IMR-90 (cell line): ENCODE data around the gene KDM5B. TPM values are rescaled to one million over a fixed set of nuclear protein-coding genes. Genes with fewer than 3 reads are reported as not detected.

Experiments
- ATAC-seq: fragments of 200-7000 bp; cut with Tn5 transposase; 2 replicates; pipeline ENCODE4 v1.9.1; 2020; ENCODE audit warnings: low read depth, mild to moderate bottlenecking, moderate library complexity
- BruUV-seq: library from RNA; stranded (reverse); fragments of 400-500 nt; replicated peaks from 2 replicates; lab custom pipeline; 2021; lab: Mats Ljungman, UMichigan
- CTCF ChIA-PET: fragments of 300-600 bp; formaldehyde crosslinking; extraction: SDS; loops from one replicate; lab custom pipeline; 2021; ENCODE audit warnings: antibody characterized with exemption; lab: Yijun Ruan, JAX
- POLR2A ChIA-PET: fragments of 300-600 bp; sonication (Branson Sonifier 250); formaldehyde crosslinking; loops from one replicate; lab custom pipeline; 2022; ENCODE audit warnings: antibody characterized with exemption; ENCODE audit not compliant: unreplicated experiment; lab: Charles Lee
- DNase-seq: peaks from one replicate; pipeline ENCODE4 v3.0.0; 2013
- H2AFZ ChIP-seq: replicated peaks from 2 replicates; pipeline ENCODE3; 2013; ENCODE audit warnings: low read length, mild to moderate bottlenecking; ENCODE audit not compliant: poor library complexity
- H2AK5ac ChIP-seq: 2 replicates; pipeline ENCODE4 v1.6.1; 2013; ENCODE audit warnings: low read depth, low read length, inconsistent platforms
- H2AK9ac ChIP-seq: replicated peaks from 2 replicates; pipeline ENCODE3; 2013; ENCODE audit warnings: mild to moderate bottlenecking, low read depth, low read length, moderate library complexity; ENCODE audit not compliant: poor library complexity
- H2BK120ac ChIP-seq: 2 replicates; pipeline ENCODE4 v1.6.1; 2013; ENCODE audit warnings: low read depth, low read length, inconsistent platforms
- H2BK15ac ChIP-seq: 3 replicates; pipeline ENCODE4 v1.6.1; 2013; ENCODE audit warnings: low read depth, low read length, inconsistent platforms
- H2BK20ac ChIP-seq: 2 replicates; pipeline ENCODE4 v1.6.1; 2013; ENCODE audit warnings: low read depth, mild to moderate bottlenecking, inconsistent platforms, low read length, moderate library complexity
- H2BK5ac ChIP-seq: 2 replicates; pipeline ENCODE4 v1.6.1; 2013; ENCODE audit warnings: mild to moderate bottlenecking, low read depth, low read length, inconsistent platforms; ENCODE audit not compliant: poor library complexity, severe bottlenecking
- H3K14ac ChIP-seq: replicated peaks from 2 replicates; pipeline ENCODE4 v1.6.1; 2013; ENCODE audit warnings: low read depth, low read length, inconsistent platforms
- H3K18ac ChIP-seq: 2 replicates; pipeline ENCODE4 v1.6.1; 2013; ENCODE audit warnings: low read depth, low read length, control low read depth
- H3K23ac ChIP-seq: 2 replicates; pipeline ENCODE4 v1.6.1; 2013; ENCODE audit warnings: low read depth, low read length, inconsistent platforms
- H3K27ac ChIP-seq: 2 replicates; pipeline ENCODE4 v1.5.1; 2013; ENCODE audit warnings: mild to moderate bottlenecking, control low read depth, low read length; ENCODE audit not compliant: insufficient read depth
- H3K27me3 ChIP-seq: 2 replicates; pipeline ENCODE4 v1.6.1; 2013; ENCODE audit warnings: low read length; ENCODE audit not compliant: control insufficient read depth, insufficient read depth
- H3K36me3 ChIP-seq: 2 replicates; pipeline ENCODE4 v1.6.1; 2013; ENCODE audit warnings: low read length, mixed read lengths; ENCODE audit not compliant: control insufficient read depth, insufficient read depth
- H3K4ac ChIP-seq: 2 replicates; pipeline ENCODE4 v1.6.1; 2013; ENCODE audit warnings: low read depth, low read length, inconsistent platforms
- H3K4me1 ChIP-seq: 2 replicates; pipeline ENCODE4 v1.6.1; 2013; ENCODE audit warnings: low read length, mixed read lengths; ENCODE audit not compliant: control insufficient read depth, insufficient read depth
- H3K4me2 ChIP-seq: 2 replicates; pipeline ENCODE4 v1.6.1; 2013; ENCODE audit warnings: low read depth, mild to moderate bottlenecking, control low read depth, low read length, moderate library complexity
- H3K4me3 ChIP-seq: 2 replicates; pipeline ENCODE4 v1.5.1; 2013; ENCODE audit warnings: low read depth, mild to moderate bottlenecking, control low read depth, low read length, moderate library complexity; ENCODE audit not compliant: insufficient read depth
- H3K56ac ChIP-seq: 2 replicates; pipeline ENCODE4 v1.6.1; 2013; ENCODE audit warnings: low read length, inconsistent platforms; ENCODE audit not compliant: insufficient read depth; ENCODE audit errors: extremely low read depth
- H3K79me1 ChIP-seq, 2 experiments: 2 replicates each; pipeline ENCODE4 v1.6.1; 2013; ENCODE audit warnings: low read length in 2 of 2, inconsistent platforms in 1 of 2, low read depth in 1 of 2
- H3K9ac ChIP-seq: 2 replicates; pipeline ENCODE4 v1.6.1; 2013; ENCODE audit warnings: low read depth, low read length, control low read depth
- H3K9me1 ChIP-seq: 2 replicates; pipeline ENCODE4 v1.6.1; 2013; ENCODE audit warnings: low read length, inconsistent platforms; ENCODE audit not compliant: insufficient read depth
- H3K9me3 ChIP-seq: 2 replicates; pipeline ENCODE4 v1.6.1; 2013; ENCODE audit warnings: low read length; ENCODE audit not compliant: control insufficient read depth, insufficient read depth
- H4K20me1 ChIP-seq: 2 replicates; pipeline ENCODE4 v1.6.1; 2013; ENCODE audit warnings: low read length, inconsistent platforms; ENCODE audit not compliant: insufficient read depth
- H4K5ac ChIP-seq: 2 replicates; pipeline ENCODE4 v1.6.1; 2013; ENCODE audit warnings: mild to moderate bottlenecking, low read depth, low read length, control low read depth
- H4K8ac ChIP-seq, 2 experiments: 2 replicates each; pipeline ENCODE4 v1.6.1; 2013; ENCODE audit warnings: low read depth in 2 of 2, low read length in 2 of 2, control low read depth in 1 of 2, inconsistent platforms in 1 of 2
- H4K91ac ChIP-seq: 2 replicates; pipeline ENCODE4 v1.6.1; 2013; ENCODE audit warnings: low read depth, low read length, inconsistent platforms; ENCODE audit not compliant: insufficient read depth
- BHLHE40 ChIP-seq: fragments of 150-350 bp; IDR thresholded peaks from 2 replicates; pipeline ENCODE4 v1.6.1; 2016; ENCODE audit warnings: mild to moderate bottlenecking, low read depth, low read length
- CEBPB ChIP-seq: IDR thresholded peaks from 2 replicates; pipeline ENCODE4 v1.6.1; 2012; ENCODE audit warnings: low read depth, low read length, improper control_type of control experiment
- CHD1 ChIP-seq: IDR thresholded peaks from 2 replicates; pipeline ENCODE4 v1.6.1; 2012; ENCODE audit warnings: low read depth, low read length, improper control_type of control experiment
- CTCF ChIP-seq: conservative IDR thresholded peaks from 2 replicates; pipeline ENCODE4 v1.5.1; 2012; ENCODE audit warnings: mild to moderate bottlenecking, low read depth, low read length, improper control_type of control experiment
- ELK1 ChIP-seq: fragments of 150-350 bp; IDR thresholded peaks from 2 replicates; pipeline ENCODE4 v1.6.1; 2016; ENCODE audit warnings: low read depth, mild to moderate bottlenecking, low read length, moderate library complexity, borderline replicate concordance
- FOS ChIP-seq: fragments of 150-350 bp; IDR thresholded peaks from 2 replicates; pipeline ENCODE4 v1.6.1; 2016; ENCODE audit warnings: low read depth, low read length
- MAFK ChIP-seq: IDR thresholded peaks from 2 replicates; pipeline ENCODE4 v1.6.1; 2012; ENCODE audit warnings: low read depth, low read length, improper control_type of control experiment
- MAZ ChIP-seq: IDR thresholded peaks from 2 replicates; pipeline ENCODE4 v1.6.1; 2012; ENCODE audit warnings: low read depth, mild to moderate bottlenecking, low read length, improper control_type of control experiment, moderate library complexity, borderline replicate concordance
- MXI1 ChIP-seq: IDR thresholded peaks from 2 replicates; pipeline ENCODE4 v1.6.1; 2012; ENCODE audit warnings: low read depth, mild to moderate bottlenecking, low read length, moderate library complexity, borderline replicate concordance
- NFE2L2 ChIP-seq: fragments of 150-350 bp; IDR thresholded peaks from 2 replicates; pipeline ENCODE4 v1.6.1; 2016; ENCODE audit warnings: low read depth, mild to moderate bottlenecking, low read length
- POLR2A ChIP-seq: IDR thresholded peaks from 2 replicates; pipeline ENCODE4 v1.6.1; 2012; ENCODE audit warnings: mild to moderate bottlenecking, low read depth, low read length
- RAD21 ChIP-seq: IDR thresholded peaks from 2 replicates; pipeline ENCODE4 v1.6.1; 2012; ENCODE audit warnings: low read length, improper control_type of control experiment
- RCOR1 ChIP-seq: IDR thresholded peaks from 2 replicates; pipeline ENCODE4 v1.6.1; 2012; ENCODE audit warnings: mild to moderate bottlenecking, low read length, improper control_type of control experiment; ENCODE audit not compliant: insufficient replicate concordance
- RFX5 ChIP-seq: IDR thresholded peaks from 2 replicates; pipeline ENCODE4 v1.8.0; 2012; ENCODE audit warnings: low read depth, mild to moderate bottlenecking, low read length, moderate library complexity
- SMC3 ChIP-seq: fragments of 150-350 bp; IDR thresholded peaks from 2 replicates; pipeline ENCODE4 v1.6.1; 2016; ENCODE audit warnings: low read depth, mild to moderate bottlenecking, antibody characterized with exemption, low read length, moderate library complexity
- USF2 ChIP-seq: fragments of 150-350 bp; IDR thresholded peaks from 2 replicates; pipeline ENCODE4 v1.6.1; 2017; ENCODE audit warnings: mild to moderate bottlenecking, antibody characterized with exemption, low read length, low read depth
- WGBS, 2 experiments: methylation state at CpG; one replicate each; pipeline versions ENCODE4 v1.1.5 to v1.1.7; 2013; ENCODE audit warnings: missing lambda C conversion rate in 2 of 2; ENCODE audit not compliant: insufficient read length in 1 of 2; ENCODE audit errors: extremely low coverage in 2 of 2; 5-methylcytosine and 5-hydroxymethylcytosine counted together
- dilution Hi-C: fragments of 300-500 bp; cut with HindIII; formaldehyde crosslinking; loops from one replicate; pipeline ENCODE4 v1.14.3; 2018; ENCODE audit warnings: low sequenced_read_pairs; ENCODE audit not compliant: unreplicated experiment
- in situ Hi-C: fragments of 300-500 bp; cut with MboI; formaldehyde crosslinking; loops from 3 replicates; pipeline ENCODE4 v1.14.3; 2019; ENCODE audit warnings: low sequenced_read_pairs, inconsistent platforms, mixed read lengths
- intact Hi-C: fragments of 100-400 bp; cut with micrococcal nuclease; formaldehyde crosslinking; loops from 2 replicates; pipeline ENCODE4 v1.10.0; 2022
- polyA plus RNA-seq, 3 experiments: library from polyadenylated mRNA; depleted of rRNA; stranded (reverse); fragments of >200 nt; gene quantifications; 2 replicates each; pipeline ENCODE4 v1.2.3, GENCODE V29; 2012; ENCODE audit warnings: low replicate concordance in 1 of 3
- total RNA-seq: library from RNA; depleted of rRNA; stranded (reverse); fragments of >200 nt; gene quantifications from 2 replicates; pipeline ENCODE4 v1.2.3, GENCODE V29; 2012

KDM5B gene
- total and polyA plus RNA-seq, 2 of the 4 experiments (the other 2 are of a cell fraction) = 28.8 to 82.1 TPM

GRCh38 chr1:202700061-202700460 is 108.2 kb downstream of the KDM5B start:
- Histone ChIP-seq H3K4me1 (no peaks in the 10 kb centered on the region), H4K5ac (no peak overlapping the region), H3K18ac (no peak overlapping the region), H2AK5ac (no peak overlapping the region), H3K36me3 (no peaks in the 10 kb centered on the region), H2BK120ac (no peak overlapping the region), H4K20me1 (peaks cover 3% of the 10 kb centered on the region; the same call in 1 of the 2 replicates), H2AFZ (no peak overlapping the region), H2BK20ac (no peak overlapping the region), H2BK5ac (no peak overlapping the region), H3K4me2 (no peak overlapping the region), H3K9me3 (no peaks in the 10 kb centered on the region), H4K8ac (no peak overlapping the region), H3K4me3 (no peak overlapping the region), H4K91ac (no peak overlapping the region), H3K79me1 (no peaks in the 10 kb centered on the region), H3K9me1 (no peaks in the 10 kb centered on the region), H3K56ac (no peak overlapping the region), H3K9ac (no peak overlapping the region), H2BK15ac (no peak overlapping the region), H3K23ac (no peak overlapping the region), H3K4ac (no peak overlapping the region), H3K14ac (no peak overlapping the region), H3K27me3 (peaks cover 82% of the 10 kb centered on the region), H2AK9ac (no peak overlapping the region), H3K27ac (no peak overlapping the region)
- dilution Hi-C loops (no loop called here), in situ Hi-C loops (no loop called here), intact Hi-C loops (no loop called here)
- DNase-seq (no peak), ATAC-seq (no peak)
- no TSS peak for BruUV-seq
- ChIA-PET CTCF (interaction anchor here (1.3 kb wide), 1 partner anchor 19 kb away, joined by 4 read pairs; no protein-coding TSS in a partner anchor), POLR2A (interaction anchor here (0.6 kb wide), 1 partner anchor 11 kb away, joined by 4 read pairs; no protein-coding TSS in a partner anchor)
- 88% methylated on average over 1 of the region's 5 CpGs; no CpG with 5 or more reads in 1 of the 2 experiments for WGBS, 2 experiments
- no peak for TF ChIP-seq USF2
- TF ChIP-seq MAFK = no peak
- no peak for TF ChIP-seq CHD1
- TF ChIP-seq RCOR1 = no peak
- TF ChIP-seq RFX5 = no peak
- no peak for TF ChIP-seq MXI1
- TF ChIP-seq ELK1 = no peak
- TF ChIP-seq CEBPB = no peak
- TF ChIP-seq RAD21 = no peak
- TF ChIP-seq CTCF = no peak
- TF ChIP-seq MAZ = no peak
- TF ChIP-seq SMC3 = no peak
- TF ChIP-seq FOS = no peak
- no peak for TF ChIP-seq POLR2A
- no peak for TF ChIP-seq BHLHE40
- TF ChIP-seq NFE2L2 = no peak
